Uterus (tissue), 2 donors: ENCODE measurements around the gene ABLIM2.

Experiments
- POLR2A ChIP-seq, 2 donors: fragments of 450-650 bp; IDR thresholded peaks; one replicate each; pipeline ENCODE4 v1.6.1; 2016; ENCODE audit warnings: antibody characterized with exemption in 2 of 2, mild to moderate bottlenecking in 1 of 2, moderate library complexity in 1 of 2
- TF ChIP-seq, protein P1 (sequence below), 4 experiments: fragments of 200-600 bp in 2 of 4; fragments of 450-650 bp in 2 of 4; sonication (generic) in 2 of 4; IDR thresholded peaks; one replicate each; pipeline ENCODE4 v1.5.1; 2016 to 2019; ENCODE audit warnings: antibody characterized with exemption in 4 of 4, mild to moderate bottlenecking in 2 of 4, moderate library complexity in 1 of 4

DNA sequence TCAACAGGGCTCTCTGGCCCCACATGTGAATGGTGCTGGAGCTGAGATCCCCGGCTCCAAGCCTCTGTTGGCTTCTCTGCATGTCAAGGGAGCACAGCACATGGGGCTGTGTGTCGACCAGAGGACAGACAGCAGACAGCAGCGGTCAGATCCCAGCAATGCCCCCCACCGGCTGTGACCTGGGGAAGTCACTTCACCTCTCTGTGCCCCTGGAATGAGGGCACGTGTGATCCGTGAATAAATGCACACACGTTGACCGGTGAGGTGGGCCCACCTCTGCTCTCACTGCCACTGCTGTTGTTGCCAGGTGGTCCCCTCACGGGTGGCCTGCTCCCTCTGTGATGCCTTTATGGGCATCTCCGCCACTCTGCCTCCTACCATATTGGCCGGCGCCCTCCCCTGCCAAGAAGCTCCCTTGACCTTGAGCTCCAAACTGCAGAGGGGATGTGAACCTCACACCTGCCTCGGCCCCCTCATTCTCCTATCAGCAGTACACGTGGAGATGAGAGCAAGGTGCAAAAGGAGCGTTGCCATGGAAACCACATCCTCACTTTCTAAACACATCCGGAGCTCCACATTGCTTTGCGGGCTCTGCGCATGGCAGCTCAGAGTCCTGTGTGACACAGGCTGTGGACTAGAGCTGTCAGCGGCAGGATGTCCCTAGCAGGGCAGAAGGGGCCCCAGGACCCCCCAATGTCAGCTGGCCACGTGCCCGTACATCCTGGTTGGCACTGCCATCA is 75.4 kb downstream of the ABLIM2 start:
- no peak for TF ChIP-seq POLR2A (IDR thresholded peaks at IDR 0.05)
- TF ChIP-seq, protein P1, sequence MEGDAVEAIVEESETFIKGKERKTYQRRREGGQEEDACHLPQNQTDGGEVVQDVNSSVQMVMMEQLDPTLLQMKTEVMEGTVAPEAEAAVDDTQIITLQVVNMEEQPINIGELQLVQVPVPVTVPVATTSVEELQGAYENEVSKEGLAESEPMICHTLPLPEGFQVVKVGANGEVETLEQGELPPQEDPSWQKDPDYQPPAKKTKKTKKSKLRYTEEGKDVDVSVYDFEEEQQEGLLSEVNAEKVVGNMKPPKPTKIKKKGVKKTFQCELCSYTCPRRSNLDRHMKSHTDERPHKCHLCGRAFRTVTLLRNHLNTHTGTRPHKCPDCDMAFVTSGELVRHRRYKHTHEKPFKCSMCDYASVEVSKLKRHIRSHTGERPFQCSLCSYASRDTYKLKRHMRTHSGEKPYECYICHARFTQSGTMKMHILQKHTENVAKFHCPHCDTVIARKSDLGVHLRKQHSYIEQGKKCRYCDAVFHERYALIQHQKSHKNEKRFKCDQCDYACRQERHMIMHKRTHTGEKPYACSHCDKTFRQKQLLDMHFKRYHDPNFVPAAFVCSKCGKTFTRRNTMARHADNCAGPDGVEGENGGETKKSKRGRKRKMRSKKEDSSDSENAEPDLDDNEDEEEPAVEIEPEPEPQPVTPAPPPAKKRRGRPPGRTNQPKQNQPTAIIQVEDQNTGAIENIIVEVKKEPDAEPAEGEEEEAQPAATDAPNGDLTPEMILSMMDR (IDR thresholded peaks at IDR 0.05): no peak
